ENCODE data around the gene FIGNL1.

FIGNL1 gene

GRCh38 chr7:50426280-50427045 is 23.7 kb downstream of the FIGNL1 start:
- DNase-seq: no peak

DNA sequence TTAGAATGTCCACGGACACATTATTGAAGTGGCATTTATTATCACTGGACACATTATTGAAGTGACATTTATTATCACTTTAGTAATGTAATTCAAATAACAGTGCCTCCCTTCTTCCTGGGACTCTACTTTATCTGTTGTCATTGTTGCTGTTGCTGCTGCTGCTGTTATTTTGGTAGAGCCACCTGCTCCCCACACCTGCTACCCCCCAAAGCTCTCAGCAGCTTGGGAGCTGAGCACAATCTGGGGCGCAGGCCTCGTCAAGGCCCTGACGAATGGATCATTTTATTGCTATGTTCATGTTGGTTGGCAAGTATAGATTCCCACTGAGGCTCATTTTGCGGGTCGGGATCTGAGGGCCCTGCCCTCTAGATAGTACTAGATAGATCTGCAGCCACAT is 24.8 kb downstream of the FIGNL1 start:
- DNase-seq: no peak

- DNase-seq: no peak
Measured at GRCh38 chr7:50423860-50424259, 26.3 kb downstream of the FIGNL1 start.

DNA sequence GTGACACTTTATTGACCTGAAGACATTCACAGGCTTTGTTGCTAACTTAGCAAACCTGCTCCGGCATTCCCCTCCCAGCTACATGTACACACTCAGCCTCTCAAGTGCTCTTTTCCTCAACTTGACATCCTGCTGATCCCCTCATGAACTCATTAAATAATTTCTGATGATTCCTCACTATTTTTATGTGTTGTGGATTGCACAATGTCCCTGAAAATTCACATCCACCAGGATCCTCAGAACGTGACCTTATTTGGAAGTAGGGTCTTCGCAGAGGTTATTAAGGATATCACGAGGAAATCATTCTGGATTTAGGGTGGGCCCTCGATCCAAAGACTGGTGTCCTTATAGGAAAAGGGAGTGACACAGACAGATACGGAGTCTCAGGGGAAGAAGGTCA is 27.3 kb downstream of the FIGNL1 start:
- no peak for DNase-seq

GRCh38 chr7:50421043-50421442 is 29.1 kb downstream of the FIGNL1 start:
- DNase-seq: no peak

GRCh38 chr7:50418526-50419290 is 31.4 kb downstream of the FIGNL1 start:
- no peak for DNase-seq

GRCh38 chr7:50418086-50418515 is 32.0 kb downstream of the FIGNL1 start:
- DNase-seq: peak; percentile 94

- DNase-seq: peak; percentile 55
Measured at GRCh38 chr7:50416527-50417182, 33.5 kb downstream of the FIGNL1 start.

- no peak for DNase-seq
Measured at GRCh38 chr7:50415844-50416364, 34.2 kb downstream of the FIGNL1 start.

GRCh38 chr7:50413561-50413960 is 36.6 kb downstream of the FIGNL1 start:
- no peak for DNase-seq

DNA sequence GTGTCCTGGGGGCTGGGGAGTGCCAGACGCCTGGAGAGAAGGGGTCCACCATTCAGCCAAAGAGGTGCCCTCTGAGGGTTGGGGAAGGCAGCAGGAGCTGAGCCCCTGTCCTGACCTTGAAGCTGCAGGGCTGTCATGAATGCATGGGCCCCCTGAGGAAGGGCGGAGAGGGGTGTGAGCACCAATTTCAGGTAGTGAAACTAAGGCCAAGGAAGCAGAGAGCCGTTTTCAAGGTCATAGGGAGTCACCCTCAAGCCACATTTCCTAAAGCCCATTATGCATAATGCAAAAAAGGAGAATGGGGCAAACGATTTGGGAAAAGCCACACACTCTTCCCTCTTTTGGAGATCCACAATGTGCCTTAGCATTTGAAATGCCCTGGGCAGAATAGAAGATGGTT is 37.2 kb downstream of the FIGNL1 start:
- no peak for DNase-seq

- DNase-seq: no peak
Measured at GRCh38 chr7:50411332-50411731, 38.8 kb downstream of the FIGNL1 start.

DNA sequence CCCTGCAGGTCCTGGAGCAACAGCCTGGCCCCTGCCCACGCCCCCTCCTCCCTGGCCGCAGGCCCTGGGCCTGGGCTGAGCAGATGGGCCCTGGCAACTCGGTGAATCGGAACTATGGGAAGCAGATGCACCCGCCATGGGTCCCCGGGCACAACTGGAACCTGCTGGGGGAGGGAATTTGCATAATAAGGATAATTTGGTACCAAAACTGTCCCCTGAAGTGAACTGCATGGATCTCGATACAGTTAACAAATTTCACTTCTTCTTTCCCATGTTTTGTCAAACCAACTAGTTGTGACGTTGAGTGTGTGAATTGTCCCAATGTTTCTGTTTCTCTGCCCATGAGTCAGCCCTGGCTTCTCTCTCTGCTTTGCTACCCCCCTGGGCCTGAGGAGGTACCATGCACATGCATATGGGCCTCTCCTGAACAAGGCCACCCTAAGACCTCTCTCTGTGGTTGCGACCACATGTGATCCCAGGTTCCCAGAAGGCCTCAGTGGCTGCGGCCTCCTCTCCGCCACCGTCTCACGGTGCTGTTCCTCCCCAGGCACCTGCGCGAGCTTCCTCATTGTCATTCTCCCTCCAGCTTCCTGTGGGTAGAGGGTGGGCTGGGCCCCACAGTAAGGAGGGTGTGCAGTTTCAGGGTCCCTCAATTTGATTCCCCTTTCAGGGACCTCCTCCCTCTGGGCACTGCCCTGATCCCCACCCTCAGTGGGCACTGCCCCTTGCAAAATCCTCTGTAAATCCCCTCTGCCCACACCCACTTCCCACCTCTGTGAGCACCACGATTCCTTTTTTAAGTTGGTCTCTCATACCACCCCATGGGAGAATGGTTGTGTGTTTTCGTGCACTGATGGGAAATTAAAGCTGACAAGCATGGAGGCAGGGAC is 40.0 kb downstream of the FIGNL1 start:
- DNase-seq: peak; percentile 55

DNA sequence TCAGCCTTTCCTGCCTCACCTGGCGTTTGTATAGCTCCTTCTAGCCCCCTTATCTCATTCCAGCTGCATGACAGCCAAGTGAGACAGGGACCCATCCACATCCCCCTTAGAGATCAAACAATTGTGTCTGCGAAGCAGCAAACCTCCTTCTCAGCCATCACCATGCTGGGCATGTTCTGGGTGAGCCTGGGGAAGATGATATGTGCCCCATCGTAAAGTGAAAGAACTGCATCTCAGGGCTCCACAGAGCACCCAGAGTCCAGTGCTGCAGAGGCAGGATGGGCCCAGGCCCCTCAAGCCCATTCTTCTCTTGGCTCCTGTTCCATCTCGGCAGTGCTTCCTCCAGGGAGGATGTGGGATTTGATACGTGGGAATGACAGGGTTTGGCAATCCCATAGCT is 43.2 kb downstream of the FIGNL1 start:
- DNase-seq: no peak

GRCh38 chr7:50405221-50405620 is 44.9 kb downstream of the FIGNL1 start:
- DNase-seq: no peak

DNA sequence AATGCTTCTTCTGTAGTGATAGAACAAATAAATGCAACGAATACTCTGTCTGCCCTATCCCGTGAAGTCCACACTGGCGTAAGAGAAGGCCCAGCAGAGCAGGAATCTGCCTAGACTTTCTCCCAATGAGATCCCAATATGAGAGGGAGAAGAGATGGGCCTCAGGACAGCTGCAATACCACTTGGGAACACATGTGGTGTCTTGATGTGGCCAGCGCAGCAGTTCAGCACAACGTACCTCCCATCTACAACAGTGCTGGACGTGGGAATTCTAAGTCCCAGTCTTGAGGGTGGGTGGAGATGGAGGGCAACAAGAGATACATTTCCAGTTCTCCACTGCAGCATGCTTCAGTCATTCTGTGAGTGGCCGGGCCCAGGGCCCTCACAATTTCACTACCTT is 45.8 kb downstream of the FIGNL1 start:
- no peak for DNase-seq

- no peak for DNase-seq
Measured at GRCh38 chr7:50400114-50400513, 50.0 kb downstream of the FIGNL1 start.

DNA sequence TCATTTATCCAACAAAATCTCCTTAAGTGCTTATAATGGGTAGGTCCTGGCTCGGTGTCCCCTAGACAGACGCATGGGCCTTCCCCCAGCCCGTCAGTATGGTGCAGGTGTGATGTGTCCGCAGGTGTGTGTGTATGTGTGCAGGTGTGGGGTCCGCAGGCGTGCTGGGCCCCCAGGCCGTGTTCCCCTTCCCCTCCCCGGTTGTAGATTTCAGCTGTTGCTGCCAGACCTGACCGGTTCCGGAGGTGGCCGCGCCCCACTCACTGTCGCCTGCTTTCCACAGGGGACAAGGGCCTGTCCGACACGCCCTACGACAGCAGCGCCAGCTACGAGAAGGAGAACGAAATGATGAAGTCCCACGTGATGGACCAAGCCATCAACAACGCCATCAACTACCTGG is 50.5 kb downstream of the FIGNL1 start:
- no peak for DNase-seq

DNA sequence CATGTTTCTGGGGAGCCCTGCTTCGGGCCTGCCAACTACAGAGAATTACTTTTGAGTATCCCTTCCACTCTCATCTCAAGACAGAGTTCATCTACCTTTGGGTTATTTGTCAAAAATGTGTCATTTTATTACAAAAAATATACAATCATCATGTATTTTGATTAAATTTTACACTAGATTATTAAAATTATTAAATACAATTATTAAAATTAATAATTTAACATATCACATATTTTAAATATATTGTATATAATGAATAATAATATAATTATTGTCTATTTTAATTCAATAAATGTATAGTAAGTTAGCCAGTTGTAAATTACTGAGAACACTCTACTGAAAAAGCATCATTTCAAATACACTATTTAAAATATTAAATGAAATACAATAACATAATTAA is 50.9 kb downstream of the FIGNL1 start:
- no peak for DNase-seq

DNA sequence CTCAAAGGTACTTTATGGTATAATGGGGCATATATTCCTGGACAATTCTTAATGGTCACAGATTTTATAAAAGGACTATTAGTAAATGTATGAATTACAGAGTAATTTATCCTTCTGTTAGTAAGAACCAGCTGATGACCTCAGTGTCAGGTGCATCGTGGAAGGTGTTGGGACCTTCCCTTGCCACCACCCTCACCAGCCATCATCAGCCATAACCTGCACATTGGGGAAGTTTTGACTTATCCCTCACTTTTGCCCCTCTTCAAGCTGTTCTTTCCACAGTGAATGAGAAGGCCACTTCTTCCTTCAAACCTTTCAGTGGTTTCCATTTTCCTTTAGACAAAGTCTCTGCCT is 52.2 kb downstream of the FIGNL1 start:
- DNase-seq: no peak

DNA sequence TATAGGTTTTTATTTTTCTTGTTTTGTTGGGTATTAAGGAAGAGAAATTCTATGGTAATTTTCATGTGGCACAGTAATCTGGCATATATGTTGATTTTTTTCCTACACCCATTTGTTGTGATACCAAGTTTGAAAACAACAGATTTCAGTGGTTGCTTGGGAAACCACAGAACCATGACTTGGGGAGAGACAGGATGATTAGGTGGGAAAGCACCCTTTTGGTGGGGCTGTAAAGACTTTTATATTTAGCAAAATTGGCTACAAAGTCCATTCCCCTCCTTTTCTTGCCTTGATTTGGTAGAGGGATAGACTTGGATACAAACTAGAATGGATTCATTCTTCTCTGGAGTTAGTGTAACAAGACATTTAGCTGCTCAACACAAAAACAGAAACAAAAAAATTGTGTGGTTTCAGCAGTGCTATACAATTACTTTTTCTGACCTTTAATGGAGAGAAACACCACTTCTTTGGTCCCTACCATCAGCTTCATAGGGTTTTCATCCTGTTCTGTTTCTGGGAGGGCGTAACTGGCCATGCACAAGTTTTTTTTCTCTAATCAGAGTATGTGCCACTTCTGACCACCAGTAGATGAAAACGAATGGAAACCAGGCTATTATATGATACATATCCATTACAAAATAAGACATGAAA is 52.7 kb downstream of the FIGNL1 start:
- DNase-seq: no peak

DNA sequence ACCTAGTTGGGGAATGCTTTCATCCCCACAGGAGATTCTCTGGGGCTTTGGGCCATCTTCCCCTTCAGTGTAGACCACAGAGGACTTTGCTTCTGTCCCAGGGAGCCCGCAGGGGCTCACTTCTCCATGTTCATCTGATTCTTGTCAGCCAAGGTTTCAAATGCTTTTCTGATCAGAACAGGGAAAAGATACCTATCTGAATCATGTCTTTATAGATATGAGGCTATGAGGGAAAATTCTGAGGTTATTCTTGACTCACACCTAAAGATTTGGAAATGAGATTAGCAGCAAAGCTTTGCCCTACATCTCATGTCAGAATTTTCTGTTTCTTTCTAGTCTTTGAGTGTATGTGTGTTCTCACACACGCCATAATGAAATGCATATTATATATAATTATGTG is 53.3 kb downstream of the FIGNL1 start:
- no peak for DNase-seq

Data from hematopoietic multipotent progenitor cell treated with erythropoietin and hydrocortisone succinate and interleukin-3 and kit ligand, for 4 days (in vitro differentiated cells).